Measurements from ENCODE around the gene PBX2. TPM values are rescaled to one million over a fixed set of nuclear protein-coding genes. Genes with fewer than 3 reads are reported as not detected.

Gene PBX2
- total RNA-seq, 1 experiment from 2014 or later = 122 TPM

GRCh38 chr6:32218167-32218566 lies 28.2 kb upstream of the PBX2 start:
- intact Hi-C loops (cut with micrococcal nuclease; ENCODE audit: unreplicated experiment) = no loop called here
- H3K4me3 Mint-ChIP-seq (ENCODE audit: low read depth, unreplicated experiment) = no peak overlapping the region
- H3K27me3 Mint-ChIP-seq (ENCODE audit: unreplicated experiment) = peaks cover 93% of the 10 kb centered on the region
- H3K4me1 Mint-ChIP-seq (ENCODE audit: low read depth, unreplicated experiment) = no peaks in the 10 kb centered on the region
- DNase-seq = no peak
- no peak for TF ChIP-seq CTCF (IDR thresholded peaks at IDR 0.05; ENCODE audit: unreplicated experiment)
- H3K27ac Mint-ChIP-seq (ENCODE audit: unreplicated experiment) = no peak overlapping the region
- BruUV-seq (replicated peaks) = no TSS peak
- CTCF ChIA-PET = no interaction called here
- H3K36me3 Mint-ChIP-seq (ENCODE audit: insufficient read depth, unreplicated experiment) = no peaks in the 10 kb centered on the region
- no peaks in the 10 kb centered on the region for H3K9me3 Mint-ChIP-seq (ENCODE audit: low read depth, unreplicated experiment)

GRCh38 chr6:32216998-32217397 lies 27.0 kb upstream of the PBX2 start:
- H3K27ac Mint-ChIP-seq (ENCODE audit: unreplicated experiment) = no peak overlapping the region
- no peaks in the 10 kb centered on the region for H3K9me3 Mint-ChIP-seq (ENCODE audit: low read depth, unreplicated experiment)
- CTCF ChIA-PET = no interaction called here
- no peaks in the 10 kb centered on the region for H3K36me3 Mint-ChIP-seq (ENCODE audit: insufficient read depth, unreplicated experiment)
- H3K27me3 Mint-ChIP-seq (ENCODE audit: unreplicated experiment) = peaks cover 87% of the 10 kb centered on the region
- TF ChIP-seq CTCF (IDR thresholded peaks at IDR 0.05; ENCODE audit: unreplicated experiment) = no peak
- BruUV-seq (replicated peaks) = no TSS peak
- intact Hi-C loops (cut with micrococcal nuclease; ENCODE audit: unreplicated experiment) = no loop called here
- H3K4me1 Mint-ChIP-seq (ENCODE audit: low read depth, unreplicated experiment) = no peaks in the 10 kb centered on the region
- no peak overlapping the region for H3K4me3 Mint-ChIP-seq (ENCODE audit: low read depth, unreplicated experiment)
- no peak for DNase-seq

- intact Hi-C loops (cut with micrococcal nuclease; ENCODE audit: unreplicated experiment) = no loop called here
- Mint-ChIP-seq H3K4me1 (ENCODE audit: low read depth, unreplicated experiment) (no peaks in the 10 kb centered on the region), H3K9me3 (ENCODE audit: low read depth, unreplicated experiment) (no peaks in the 10 kb centered on the region), H3K27me3 (ENCODE audit: unreplicated experiment) (peaks cover 87% of the 10 kb centered on the region), H3K4me3 (ENCODE audit: low read depth, unreplicated experiment) (no peak overlapping the region), H3K36me3 (ENCODE audit: insufficient read depth, unreplicated experiment) (no peaks in the 10 kb centered on the region), H3K27ac (ENCODE audit: unreplicated experiment) (no peak overlapping the region)
- TF ChIP-seq CTCF (IDR thresholded peaks at IDR 0.05; ENCODE audit: unreplicated experiment) = no peak
- no TSS peak for BruUV-seq (replicated peaks)
- CTCF ChIA-PET = no interaction called here
- DNase-seq = no peak
Observed at GRCh38 chr6:32216285-32216684, 26.3 kb upstream of the PBX2 start.

GRCh38 chr6:32215617-32216016 lies 25.6 kb upstream of the PBX2 start:
- H3K27ac Mint-ChIP-seq (ENCODE audit: unreplicated experiment) = no peak overlapping the region

More at GRCh38 chr6:32215617-32216016, 25.6 kb upstream of the PBX2 start:
- H3K27me3 Mint-ChIP-seq (ENCODE audit: unreplicated experiment) = peaks cover 86% of the 10 kb centered on the region
- intact Hi-C loops (cut with micrococcal nuclease; ENCODE audit: unreplicated experiment) = no loop called here
- CTCF ChIA-PET = no interaction called here
- no peak for DNase-seq
- no peaks in the 10 kb centered on the region for H3K9me3 Mint-ChIP-seq (ENCODE audit: low read depth, unreplicated experiment)
- no peaks in the 10 kb centered on the region for H3K4me1 Mint-ChIP-seq (ENCODE audit: low read depth, unreplicated experiment)
- no TSS peak for BruUV-seq (replicated peaks)
- no peak overlapping the region for H3K4me3 Mint-ChIP-seq (ENCODE audit: low read depth, unreplicated experiment)
- TF ChIP-seq CTCF (IDR thresholded peaks at IDR 0.05; ENCODE audit: unreplicated experiment) = no peak
- H3K36me3 Mint-ChIP-seq (ENCODE audit: insufficient read depth, unreplicated experiment) = peaks cover 3% of the 10 kb centered on the region
